Testis (tissue), 2 donors: ENCODE results near the gene SERTAD4.

Experiments
- CTCF ChIP-seq, 3 experiments: fragments of 450-650 bp in 2 of 3; fragments of 200-600 bp in 1 of 3; sonication (generic) in 1 of 3; IDR thresholded peaks; one replicate each; pipeline ENCODE4 v1.5.1; 2016 to 2019; ENCODE audit warnings: antibody characterized with exemption in 3 of 3, mild to moderate bottlenecking in 2 of 3, moderate library complexity in 1 of 3
- POLR2A ChIP-seq: fragments of 450-650 bp; IDR thresholded peaks from one replicate; pipeline ENCODE4 v1.6.1; 2017; ENCODE audit warnings: antibody characterized with exemption, mild to moderate bottlenecking, moderate library complexity

- no peak for TF ChIP-seq CTCF (IDR thresholded peaks at IDR 0.05)
- TF ChIP-seq POLR2A = no peak
Measured at GRCh38 chr1:210254298-210254697, 21.7 kb downstream of the SERTAD4 start.
